Neural cell (in vitro differentiated cells): Measurements from ENCODE around the gene AK3. TPM values are rescaled to one million over a fixed set of nuclear protein-coding genes. Genes with fewer than 3 reads are reported as not detected.

Source experiments
- H2AFZ ChIP-seq: fragments of 200-600, 300-800 bp; sonication (generic), shearing (Covaris generic); 2 replicates; pipeline ENCODE4 v1.6.0; 2014; ENCODE audit warnings: low read depth, mild to moderate bottlenecking, antibody characterized with exemption, low read length, moderate library complexity
- H3F3A ChIP-seq: fragments of 200-600 bp; shearing (Covaris generic); 2 replicates; pipeline ENCODE4 v1.6.1; 2016; ENCODE audit warnings: mild to moderate bottlenecking, moderate library complexity, mixed read lengths, antibody characterized with exemption, low read length; ENCODE audit not compliant: insufficient read depth, poor library complexity, severe bottlenecking
- H3K27ac ChIP-seq: fragments of 200-600, 300-800 bp; sonication (generic), shearing (Covaris generic); 2 replicates; pipeline ENCODE4 v1.5.1; 2014; ENCODE audit warnings: mild to moderate bottlenecking, low read length, moderate library complexity
- H3K27me3 ChIP-seq: fragments of 300-800, 200-600 bp; sonication (generic), shearing (Covaris generic); 2 replicates; pipeline ENCODE4 v1.6.0; 2014; ENCODE audit warnings: mild to moderate bottlenecking, low read depth, low read length, moderate library complexity; ENCODE audit not compliant: insufficient read depth
- H3K36me3 ChIP-seq: fragments of 300-800, 200-600 bp; sonication (generic), shearing (Covaris generic); 2 replicates; pipeline ENCODE4 v1.5.1; 2014; ENCODE audit warnings: mild to moderate bottlenecking, antibody characterized with exemption, low read length, moderate library complexity; ENCODE audit not compliant: insufficient read depth
- H3K4me2 ChIP-seq: fragments of 300-800, 200-600 bp; sonication (generic), shearing (Covaris generic); 2 replicates; pipeline ENCODE4 v1.6.0; 2014; ENCODE audit warnings: mild to moderate bottlenecking, low read length
- H3K4me3 ChIP-seq: fragments of 300-800, 200-600 bp; sonication (generic), shearing (Covaris generic); 2 replicates; pipeline ENCODE4 v1.5.1; 2014; ENCODE audit warnings: mild to moderate bottlenecking, low read length, moderate library complexity
- H3K79me2 ChIP-seq: fragments of 200-600 bp; shearing (Covaris generic); replicated peaks from 2 replicates; pipeline ENCODE4 v1.6.0; 2014; ENCODE audit warnings: mild to moderate bottlenecking, low read length, moderate library complexity; ENCODE audit not compliant: insufficient read depth
- H3K9ac ChIP-seq: fragments of 300-800, 200-600 bp; sonication (generic), shearing (Covaris generic); 2 replicates; pipeline ENCODE4 v1.6.1; 2016; ENCODE audit warnings: mild to moderate bottlenecking, low read length, mixed read lengths
- H3K9me2 ChIP-seq: fragments of 200-600 bp; shearing (Covaris generic); 2 replicates; pipeline ENCODE4 v1.6.1; 2016; ENCODE audit warnings: mild to moderate bottlenecking, low read length, mixed read lengths; ENCODE audit not compliant: insufficient read depth
- H3K9me3 ChIP-seq: fragments of 200-600, 300-800 bp; sonication (generic), shearing (Covaris generic); 2 replicates; pipeline ENCODE4 v1.6.1; 2016; ENCODE audit warnings: mild to moderate bottlenecking, mixed run types, low read length, moderate library complexity, mixed read lengths
- H4K20me1 ChIP-seq: fragments of 200-600 bp; shearing (Covaris generic); 2 replicates; pipeline ENCODE4 v1.6.1; 2016; ENCODE audit warnings: mild to moderate bottlenecking, mixed run types; ENCODE audit not compliant: insufficient read depth
- EP300 ChIP-seq: fragments of 450-650 bp; conservative IDR thresholded peaks from 2 replicates; pipeline ENCODE4 v1.6.1; 2014; ENCODE audit warnings: antibody characterized with exemption, mild to moderate bottlenecking, moderate library complexity; ENCODE audit not compliant: poor library complexity, severe bottlenecking
- EZH2 ChIP-seq: fragments of 200-600, 300-800 bp; shearing (Covaris generic), sonication (generic); IDR thresholded peaks from 2 replicates; pipeline ENCODE4 v1.6.1; 2014; ENCODE audit warnings: antibody characterized with exemption, low read length, borderline replicate concordance, mild to moderate bottlenecking; ENCODE audit not compliant: insufficient read depth, poor library complexity, severe bottlenecking
- MXI1 ChIP-seq: fragments of 450-650 bp; conservative IDR thresholded peaks from 2 replicates; pipeline ENCODE4 v1.6.1; 2014; ENCODE audit warnings: antibody characterized with exemption, mild to moderate bottlenecking; ENCODE audit not compliant: poor library complexity, severe bottlenecking
- POLR2AphosphoS5 ChIP-seq: IDR thresholded peaks from 2 replicates; pipeline ENCODE4 v1.6.1; 2012
- RAD21 ChIP-seq: fragments of 450-650 bp; conservative IDR thresholded peaks from 2 replicates; pipeline ENCODE4 v1.6.1; 2014; ENCODE audit warnings: antibody characterized with exemption, mild to moderate bottlenecking, moderate library complexity
- REST ChIP-seq: IDR thresholded peaks from 2 replicates; pipeline ENCODE4 v1.6.1; 2012; ENCODE audit warnings: borderline replicate concordance
- SMC3 ChIP-seq: fragments of 450-650 bp; conservative IDR thresholded peaks from 2 replicates; pipeline ENCODE4 v1.6.1; 2014; ENCODE audit warnings: antibody characterized with exemption, mild to moderate bottlenecking, moderate library complexity; ENCODE audit not compliant: poor library complexity
- TAF1 ChIP-seq: IDR thresholded peaks from 2 replicates; pipeline ENCODE4 v1.6.1; 2012; ENCODE audit warnings: low read depth
- polyA plus RNA-seq: library from polyadenylated mRNA; depleted of rRNA; stranded (reverse); fragments of >200 nt; gene quantifications from 2 replicates; pipeline ENCODE4 v1.2.3, GENCODE V29; 2014
- TF ChIP-seq, protein P1 (sequence below): fragments of 450-650 bp; IDR thresholded peaks from 2 replicates; pipeline ENCODE4 v1.5.1; 2014; ENCODE audit warnings: antibody characterized with exemption, mild to moderate bottlenecking, moderate library complexity; ENCODE audit not compliant: poor library complexity, severe bottlenecking

Gene AK3
- polyA plus RNA-seq, 1 donor from 2014 or later: 73.7 TPM

GRCh38 chr9:4700091-4700490 is 40.9 kb downstream of the AK3 start:
- no peak for TF ChIP-seq TAF1
- TF ChIP-seq REST: no peak
- TF ChIP-seq, protein P1, sequence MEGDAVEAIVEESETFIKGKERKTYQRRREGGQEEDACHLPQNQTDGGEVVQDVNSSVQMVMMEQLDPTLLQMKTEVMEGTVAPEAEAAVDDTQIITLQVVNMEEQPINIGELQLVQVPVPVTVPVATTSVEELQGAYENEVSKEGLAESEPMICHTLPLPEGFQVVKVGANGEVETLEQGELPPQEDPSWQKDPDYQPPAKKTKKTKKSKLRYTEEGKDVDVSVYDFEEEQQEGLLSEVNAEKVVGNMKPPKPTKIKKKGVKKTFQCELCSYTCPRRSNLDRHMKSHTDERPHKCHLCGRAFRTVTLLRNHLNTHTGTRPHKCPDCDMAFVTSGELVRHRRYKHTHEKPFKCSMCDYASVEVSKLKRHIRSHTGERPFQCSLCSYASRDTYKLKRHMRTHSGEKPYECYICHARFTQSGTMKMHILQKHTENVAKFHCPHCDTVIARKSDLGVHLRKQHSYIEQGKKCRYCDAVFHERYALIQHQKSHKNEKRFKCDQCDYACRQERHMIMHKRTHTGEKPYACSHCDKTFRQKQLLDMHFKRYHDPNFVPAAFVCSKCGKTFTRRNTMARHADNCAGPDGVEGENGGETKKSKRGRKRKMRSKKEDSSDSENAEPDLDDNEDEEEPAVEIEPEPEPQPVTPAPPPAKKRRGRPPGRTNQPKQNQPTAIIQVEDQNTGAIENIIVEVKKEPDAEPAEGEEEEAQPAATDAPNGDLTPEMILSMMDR: no peak
- no peak for TF ChIP-seq MXI1
- no peak for TF ChIP-seq EP300
- no peak for TF ChIP-seq POLR2AphosphoS5
- no peak for TF ChIP-seq SMC3
- no peak for TF ChIP-seq RAD21
- no peak for TF ChIP-seq EZH2
- Histone ChIP-seq H3K36me3 (peaks cover 10% of the 10 kb centered on the region), H3K4me3 (no peak overlapping the region), H3K9me2 (no peaks in the 10 kb centered on the region), H3K9ac (no peak overlapping the region), H3K27me3 (no peaks in the 10 kb centered on the region), H3K79me2 (no peaks in the 10 kb centered on the region), H3F3A (no peaks in the 10 kb centered on the region), H3K4me2 (no peak overlapping the region), H3K27ac (no peak overlapping the region), H3K9me3 (no peaks in the 10 kb centered on the region), H2AFZ (no peak overlapping the region), H4K20me1 (no peaks in the 10 kb centered on the region)

- Histone ChIP-seq H3K27ac (no peak overlapping the region), H3F3A (no peaks in the 10 kb centered on the region), H3K9me3 (no peaks in the 10 kb centered on the region), H4K20me1 (no peaks in the 10 kb centered on the region), H3K27me3 (no peaks in the 10 kb centered on the region), H3K79me2 (peaks cover 10% of the 10 kb centered on the region), H3K36me3 (no peaks in the 10 kb centered on the region), H3K9me2 (no peaks in the 10 kb centered on the region), H2AFZ (no peak overlapping the region), H3K9ac (no peak overlapping the region), H3K4me2 (no peak overlapping the region), H3K4me3 (no peak overlapping the region)
- no peak for TF ChIP-seq EP300
- TF ChIP-seq SMC3: no peak
- no peak for TF ChIP-seq MXI1
- TF ChIP-seq, protein P1: no peak
Observed at GRCh38 chr9:4691795-4692194, 49.2 kb downstream of the AK3 start.
